IPS-15b (cell line): ENCODE results near the gene PORCN.
A peak's percentile ranks its signal among the peaks of the same experiment; 100 is the strongest.

Experiments used
- H3K27me3 ChIP-seq: one replicate; pipeline ENCODE4 v1.6.1; 2013; ENCODE audit warnings: low read length; ENCODE audit not compliant: control insufficient read depth, insufficient read depth
- H3K36me3 ChIP-seq: one replicate; pipeline ENCODE4 v1.6.1; 2013; ENCODE audit warnings: low read length; ENCODE audit not compliant: control insufficient read depth, insufficient read depth
- H3K4me1 ChIP-seq: one replicate; pipeline ENCODE4 v1.6.1; 2013; ENCODE audit warnings: mild to moderate bottlenecking, low read length; ENCODE audit not compliant: control insufficient read depth, insufficient read depth
- H3K4me3 ChIP-seq: one replicate; pipeline ENCODE4 v1.5.1; 2013; ENCODE audit warnings: low read depth, low read length
- H3K9ac ChIP-seq: one replicate; pipeline ENCODE4 v1.6.1; 2013; ENCODE audit warnings: low read depth, mild to moderate bottlenecking, low read length
- H3K9me3 ChIP-seq: one replicate; pipeline ENCODE4 v1.6.1; 2013; ENCODE audit warnings: mild to moderate bottlenecking, low read length; ENCODE audit not compliant: control insufficient read depth, insufficient read depth

The PORCN gene

GRCh38 chrX:48493890-48494364, 14.9 kb upstream of the PORCN start:
- no peak overlapping the region for H3K9ac ChIP-seq
- H3K4me3 ChIP-seq, result no peak overlapping the region
- H3K27me3 ChIP-seq, result no peaks in the 10 kb centered on the region
- no peaks in the 10 kb centered on the region for H3K36me3 ChIP-seq
- H3K9me3 ChIP-seq, result no peaks in the 10 kb centered on the region
- no peaks in the 10 kb centered on the region for H3K4me1 ChIP-seq

- no peak overlapping the region for H3K9ac ChIP-seq
- H3K27me3 ChIP-seq, result no peaks in the 10 kb centered on the region
- H3K4me1 ChIP-seq, result no peaks in the 10 kb centered on the region
- H3K36me3 ChIP-seq, result no peaks in the 10 kb centered on the region
- H3K9me3 ChIP-seq, result no peaks in the 10 kb centered on the region
- H3K4me3 ChIP-seq, result no peak overlapping the region
Observed at GRCh38 chrX:48496660-48497059, 12.1 kb upstream of the PORCN start.

- Histone ChIP-seq H3K4me3 (no peak overlapping the region), H3K36me3 (no peaks in the 10 kb centered on the region), H3K4me1 (no peaks in the 10 kb centered on the region), H3K27me3 (no peaks in the 10 kb centered on the region), H3K9ac (no peak overlapping the region), H3K9me3 (no peaks in the 10 kb centered on the region)
Observed at GRCh38 chrX:48497871-48498270, 10.9 kb upstream of the PORCN start.

GRCh38 chrX:48498374-48498809, 10.4 kb upstream of the PORCN start:
- H3K9me3 ChIP-seq, result no peaks in the 10 kb centered on the region
- H3K36me3 ChIP-seq, result no peaks in the 10 kb centered on the region
- H3K27me3 ChIP-seq, result no peaks in the 10 kb centered on the region
- H3K9ac ChIP-seq, result no peak overlapping the region
- H3K4me1 ChIP-seq, result no peaks in the 10 kb centered on the region
- no peak overlapping the region for H3K4me3 ChIP-seq

GRCh38 chrX:48504261-48504660, 4.5 kb upstream of the PORCN start:
- Histone ChIP-seq H3K9ac (no peak overlapping the region), H3K9me3 (no peaks in the 10 kb centered on the region), H3K27me3 (no peaks in the 10 kb centered on the region), H3K4me1 (no peaks in the 10 kb centered on the region), H3K36me3 (no peaks in the 10 kb centered on the region), H3K4me3 (no peak overlapping the region)

- Histone ChIP-seq H3K27me3 (no peaks in the 10 kb centered on the region), H3K9me3 (no peaks in the 10 kb centered on the region), H3K4me1 (no peaks in the 10 kb centered on the region), H3K9ac (no peak overlapping the region), H3K36me3 (no peaks in the 10 kb centered on the region), H3K4me3 (no peak overlapping the region)
Observed at GRCh38 chrX:48505481-48505880, 3.3 kb upstream of the PORCN start.

GRCh38 chrX:48507246-48507645, 1.5 kb upstream of the PORCN start:
- H3K27me3 ChIP-seq, result no peaks in the 10 kb centered on the region
- no peaks in the 10 kb centered on the region for H3K36me3 ChIP-seq
- H3K4me1 ChIP-seq, result no peaks in the 10 kb centered on the region
- no peaks in the 10 kb centered on the region for H3K9me3 ChIP-seq
- H3K9ac ChIP-seq, result no peak overlapping the region
- no peak overlapping the region for H3K4me3 ChIP-seq

- no peaks in the 10 kb centered on the region for H3K36me3 ChIP-seq
- no peak overlapping the region for H3K9ac ChIP-seq
- H3K4me3 ChIP-seq, result peak overlapping the region; percentile 64
- no peaks in the 10 kb centered on the region for H3K27me3 ChIP-seq
- no peaks in the 10 kb centered on the region for H3K4me1 ChIP-seq
- H3K9me3 ChIP-seq, result no peaks in the 10 kb centered on the region
Observed at GRCh38 chrX:48509245-48509590, 426 bp downstream of the PORCN start.

GRCh38 chrX:48509619-48510018, 827 bp downstream of the PORCN start:
- H3K27me3 ChIP-seq, result no peaks in the 10 kb centered on the region
- H3K4me3 ChIP-seq, result peak overlapping the region; percentile 64
- H3K36me3 ChIP-seq, result no peaks in the 10 kb centered on the region
- no peaks in the 10 kb centered on the region for H3K9me3 ChIP-seq
- no peaks in the 10 kb centered on the region for H3K4me1 ChIP-seq
- H3K9ac ChIP-seq, result no peak overlapping the region

- H3K9ac ChIP-seq, result no peak overlapping the region
- H3K36me3 ChIP-seq, result peaks cover 2% of the 10 kb centered on the region
- no peaks in the 10 kb centered on the region for H3K27me3 ChIP-seq
- H3K4me1 ChIP-seq, result no peaks in the 10 kb centered on the region
- H3K4me3 ChIP-seq, result no peak overlapping the region
- H3K9me3 ChIP-seq, result no peaks in the 10 kb centered on the region
Observed at GRCh38 chrX:48511560-48511959, 2.8 kb downstream of the PORCN start.

GRCh38 chrX:48512371-48512935, 3.7 kb downstream of the PORCN start:
- Histone ChIP-seq H3K4me3 (no peak overlapping the region), H3K9me3 (no peaks in the 10 kb centered on the region), H3K9ac (no peak overlapping the region), H3K36me3 (peaks cover 2% of the 10 kb centered on the region), H3K4me1 (no peaks in the 10 kb centered on the region), H3K27me3 (no peaks in the 10 kb centered on the region)

GRCh38 chrX:48513670-48514069, 4.9 kb downstream of the PORCN start:
- Histone ChIP-seq H3K36me3 (peaks cover 2% of the 10 kb centered on the region), H3K9ac (no peak overlapping the region), H3K9me3 (no peaks in the 10 kb centered on the region), H3K4me1 (no peaks in the 10 kb centered on the region), H3K4me3 (no peak overlapping the region), H3K27me3 (no peaks in the 10 kb centered on the region)
